Epidermal melanocyte (primary cell): ENCODE data around the gene TRABD.
"Not testable (repeated sequence)": the region's sequence is repeated elsewhere in the genome, so short reads cannot be mapped to it uniquely, and the experiment has no call there.

ENCODE experiments used
- DNase-seq: peaks from one replicate; pipeline ENCODE4 v3.0.0; 2011; ENCODE audit warnings: low spot score; ENCODE audit not compliant: insufficient read length

The TRABD gene

DNA sequence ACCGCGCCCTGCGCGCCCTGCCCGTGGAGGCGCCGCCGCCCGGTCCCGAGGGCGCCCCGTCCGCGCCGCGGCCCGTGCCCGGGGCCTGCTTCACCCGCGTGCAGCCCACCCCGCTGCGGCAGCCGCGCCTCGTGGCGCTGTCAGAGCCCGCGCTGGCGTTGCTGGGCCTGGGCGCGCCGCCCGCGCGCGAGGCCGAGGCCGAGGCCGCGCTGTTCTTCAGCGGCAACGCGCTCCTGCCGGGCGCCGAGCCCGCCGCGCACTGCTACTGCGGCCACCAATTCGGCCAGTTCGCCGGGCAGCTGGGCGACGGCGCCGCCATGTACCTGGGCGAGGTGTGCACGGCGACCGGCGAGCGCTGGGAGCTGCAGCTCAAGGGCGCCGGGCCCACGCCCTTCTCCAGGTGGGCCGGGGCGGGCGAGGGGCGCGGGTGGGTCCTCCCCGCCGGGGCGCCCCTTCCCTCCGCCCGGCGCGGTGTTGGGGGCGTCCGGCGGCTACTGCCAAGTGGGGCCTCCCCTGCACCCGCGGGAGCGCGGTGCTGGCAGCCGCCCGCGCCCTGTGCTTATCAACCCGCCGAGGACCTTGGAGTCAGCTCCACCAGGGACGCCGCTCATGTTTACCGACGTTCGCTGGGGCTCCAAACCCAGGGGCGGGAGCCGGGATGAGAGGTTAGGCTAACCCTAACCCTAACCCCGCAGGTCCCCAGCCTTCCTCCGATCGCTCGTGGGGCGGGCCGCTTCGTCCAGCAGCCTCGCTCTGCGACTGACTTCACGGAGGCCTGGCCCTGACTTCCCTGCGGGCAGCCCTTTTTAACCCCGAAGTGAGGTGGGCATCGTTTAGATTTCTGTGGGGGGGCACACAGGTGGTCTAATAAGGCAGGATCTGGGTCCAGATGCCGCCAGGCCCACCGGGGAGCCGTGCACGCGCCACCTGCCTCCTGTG lies 15.7 kb downstream of the TRABD start:
- DNase-seq: peak; percentile 55

GRCh38 chr22:50202130-50202666 lies 16.5 kb downstream of the TRABD start:
- DNase-seq: no peak

DNA sequence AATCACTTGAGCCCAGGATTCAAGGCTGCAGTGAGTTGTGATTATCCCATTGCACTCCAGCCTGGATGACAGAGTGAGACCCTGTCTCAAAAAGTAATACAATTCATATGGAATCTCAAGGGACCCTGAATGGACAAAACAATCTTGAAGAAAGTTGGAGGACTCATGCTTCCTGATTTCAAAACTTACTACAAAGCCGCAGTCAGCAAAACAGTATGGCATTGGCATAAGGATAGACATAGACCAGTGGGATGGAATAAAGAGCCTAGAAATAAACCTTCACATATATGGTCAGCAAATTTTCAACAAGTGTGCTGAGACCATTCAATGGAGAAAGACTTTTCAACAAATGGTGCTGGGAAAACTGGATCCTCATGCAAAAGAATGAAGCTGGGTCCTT lies 17.6 kb downstream of the TRABD start:
- no peak for DNase-seq

- DNase-seq: no peak
These were observed 18.9 kb downstream of the TRABD start for GRCh38 chr22:50204571-50204970.

DNA sequence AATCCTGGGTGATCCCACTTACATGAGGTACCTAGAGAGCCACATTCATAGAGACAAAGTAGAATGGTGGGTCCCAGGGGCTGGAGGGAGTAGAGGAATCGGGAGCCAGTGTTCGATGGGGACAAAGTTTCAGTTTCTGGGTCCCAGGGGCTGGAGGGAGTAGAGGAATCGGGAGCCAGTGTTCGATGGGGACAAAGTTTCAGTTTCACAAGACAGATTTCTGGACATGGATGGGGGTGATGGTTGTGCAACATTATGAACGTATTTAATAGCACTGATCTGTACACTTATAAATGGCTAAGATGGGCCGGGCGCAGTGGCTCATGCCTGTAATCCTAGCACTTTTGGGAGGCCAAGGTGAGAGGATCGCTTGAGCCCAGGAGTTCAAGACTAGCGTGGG lies 19.3 kb downstream of the TRABD start:
- DNase-seq: not testable (repeated sequence)

GRCh38 chr22:50205781-50206569 lies 20.3 kb downstream of the TRABD start:
- DNase-seq: no peak

DNA sequence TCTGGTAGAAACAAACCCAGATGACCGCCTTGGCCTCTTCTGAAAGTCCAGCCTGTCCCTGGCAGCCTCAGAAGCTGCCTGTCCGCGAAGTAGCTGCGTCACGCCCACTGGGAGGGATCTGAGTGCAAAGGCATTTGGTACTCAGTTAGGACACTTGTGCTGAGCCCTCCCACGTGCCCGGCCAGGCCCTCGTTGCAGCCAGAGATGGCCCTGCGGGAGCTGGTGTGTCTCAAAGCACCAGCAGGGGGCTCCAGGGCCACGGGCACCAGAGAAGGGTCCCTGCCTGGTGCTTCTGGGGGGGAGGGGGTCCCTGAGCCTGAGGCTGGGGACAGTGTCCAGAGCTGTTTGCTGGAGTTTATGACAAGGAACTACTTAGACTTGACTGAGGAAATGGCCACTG lies 20.9 kb downstream of the TRABD start:
- no peak for DNase-seq

DNA sequence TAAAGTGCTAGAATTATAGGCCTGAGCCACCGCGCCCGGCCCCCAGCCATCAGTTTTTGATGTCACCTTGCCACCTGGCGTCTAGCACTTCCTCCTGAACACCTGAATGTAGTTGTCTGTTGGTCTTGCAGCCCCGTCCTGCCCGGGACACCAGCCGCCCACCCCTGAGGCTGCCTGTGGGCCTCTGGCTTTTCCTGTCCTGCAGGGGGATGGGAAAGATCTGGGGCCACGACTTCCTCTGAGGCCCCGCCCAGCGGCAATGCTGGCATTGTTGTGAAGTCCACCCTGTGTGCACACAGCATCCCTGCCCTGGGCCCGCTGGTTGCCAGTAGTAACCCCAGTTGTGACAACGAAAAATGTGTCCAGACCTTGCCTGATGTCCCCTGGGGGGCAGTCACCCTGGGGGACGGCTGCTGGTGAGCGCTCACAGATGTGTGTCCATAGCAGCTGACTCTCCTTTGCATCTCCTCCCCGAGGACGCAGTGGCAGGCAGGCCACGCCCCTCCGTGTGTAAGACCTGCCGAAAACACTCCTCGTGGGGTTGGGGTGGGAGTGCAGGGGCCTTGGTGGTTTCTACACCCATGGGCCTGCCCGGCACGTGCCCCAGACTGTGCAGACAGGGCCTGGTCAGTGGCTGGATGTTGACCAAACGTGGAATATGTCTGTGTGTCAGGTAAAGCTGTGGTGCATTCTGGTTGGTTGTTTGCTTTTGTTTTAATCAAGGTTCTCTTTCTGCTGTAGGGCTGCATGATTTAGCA lies 21.8 kb downstream of the TRABD start:
- no peak for DNase-seq

GRCh38 chr22:50208430-50208938 lies 22.8 kb downstream of the TRABD start:
- no peak for DNase-seq

DNA sequence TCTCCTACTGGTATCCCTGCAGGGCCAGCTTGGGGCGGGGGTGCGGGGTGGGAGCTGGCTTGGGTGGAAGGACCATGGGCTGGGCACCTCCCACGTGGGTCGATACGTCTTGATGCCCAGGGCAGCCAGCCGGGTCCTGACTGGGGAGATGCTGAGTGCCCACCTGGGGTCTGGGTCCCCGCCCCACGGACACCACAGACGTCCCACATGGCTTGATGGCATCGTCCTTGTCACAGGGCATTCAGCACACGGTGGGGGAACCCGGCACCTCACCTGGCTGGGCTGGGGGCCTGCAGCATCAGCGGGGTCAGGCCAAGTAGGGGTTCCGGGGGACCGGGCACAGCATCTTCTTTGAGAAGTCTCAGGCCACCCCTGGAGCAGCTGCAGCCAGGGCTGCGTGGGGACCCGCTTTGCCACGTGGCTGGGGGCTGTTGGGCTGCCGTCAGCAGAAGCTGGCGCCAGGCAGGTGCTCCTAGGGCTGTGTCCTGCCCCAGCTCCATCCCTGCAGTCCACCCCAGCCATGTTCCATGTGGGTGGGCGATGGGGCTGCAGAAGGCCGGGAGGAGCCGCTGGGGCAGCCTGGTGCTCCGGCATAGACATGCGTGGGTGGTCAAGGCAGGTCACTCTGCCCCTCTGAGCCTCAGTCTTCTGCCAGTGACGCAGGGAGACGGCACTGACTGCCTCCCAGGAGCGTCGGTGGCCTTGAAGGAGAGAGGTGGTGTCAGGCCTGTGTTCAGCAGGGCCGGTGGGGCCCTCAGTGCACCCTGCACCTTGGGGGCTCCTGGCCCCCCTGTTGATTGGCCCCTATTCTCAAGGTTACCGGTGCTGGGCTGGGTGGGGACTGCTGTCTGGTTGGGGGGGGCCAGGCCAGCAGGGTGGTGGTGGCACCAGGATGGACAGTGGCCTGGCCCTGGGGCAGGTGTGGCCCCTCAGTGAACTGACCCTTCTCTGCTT lies 23.5 kb downstream of the TRABD start:
- DNase-seq: no peak

DNA sequence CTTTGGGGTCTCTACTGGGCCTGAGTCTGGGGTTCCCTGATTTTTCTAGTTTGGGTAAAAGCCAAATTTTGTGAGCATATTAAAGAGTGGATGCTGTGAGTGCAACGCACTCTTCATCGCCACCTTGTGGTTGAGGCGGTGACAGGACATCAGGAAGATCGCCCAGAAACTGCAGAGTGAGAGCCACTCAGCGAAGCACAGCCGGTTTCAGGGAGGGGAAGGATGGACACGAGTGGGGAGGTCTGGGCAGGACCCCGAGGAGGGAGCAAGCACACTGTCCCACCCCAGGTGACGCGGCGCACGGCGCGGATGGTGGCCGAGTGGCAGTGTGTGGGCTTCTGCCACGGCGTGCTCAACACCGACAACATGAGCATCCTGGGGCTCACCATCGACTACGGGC lies 24.2 kb downstream of the TRABD start:
- DNase-seq: peak; percentile 88

- no peak for DNase-seq
These were observed 24.8 kb downstream of the TRABD start for GRCh38 chr22:50210378-50211139.

GRCh38 chr22:50211147-50211546 lies 25.4 kb downstream of the TRABD start:
- no peak for DNase-seq

DNA sequence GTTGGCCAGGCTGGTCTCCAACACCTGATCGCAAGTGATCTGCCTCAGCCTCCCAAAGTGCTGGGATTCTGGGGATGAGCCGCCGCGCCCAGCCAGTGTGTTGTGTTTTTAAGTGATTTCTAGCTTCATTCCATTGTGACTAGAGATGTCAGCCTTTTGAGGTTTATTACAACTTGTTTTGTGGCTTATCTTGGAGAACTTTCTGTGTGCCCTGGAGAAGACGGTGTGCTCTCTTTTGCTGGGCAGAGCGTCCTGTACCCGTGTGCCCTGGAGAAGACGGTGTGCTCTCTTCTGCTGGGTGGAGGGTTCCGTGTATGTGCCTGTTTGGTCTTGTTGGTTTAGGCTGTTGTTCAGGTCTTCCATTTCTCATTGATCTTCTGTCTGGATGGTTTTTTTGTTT lies 27.6 kb downstream of the TRABD start:
- no peak for DNase-seq

- no peak for DNase-seq
These were observed 29.8 kb downstream of the TRABD start for GRCh38 chr22:50215297-50216054.

DNA sequence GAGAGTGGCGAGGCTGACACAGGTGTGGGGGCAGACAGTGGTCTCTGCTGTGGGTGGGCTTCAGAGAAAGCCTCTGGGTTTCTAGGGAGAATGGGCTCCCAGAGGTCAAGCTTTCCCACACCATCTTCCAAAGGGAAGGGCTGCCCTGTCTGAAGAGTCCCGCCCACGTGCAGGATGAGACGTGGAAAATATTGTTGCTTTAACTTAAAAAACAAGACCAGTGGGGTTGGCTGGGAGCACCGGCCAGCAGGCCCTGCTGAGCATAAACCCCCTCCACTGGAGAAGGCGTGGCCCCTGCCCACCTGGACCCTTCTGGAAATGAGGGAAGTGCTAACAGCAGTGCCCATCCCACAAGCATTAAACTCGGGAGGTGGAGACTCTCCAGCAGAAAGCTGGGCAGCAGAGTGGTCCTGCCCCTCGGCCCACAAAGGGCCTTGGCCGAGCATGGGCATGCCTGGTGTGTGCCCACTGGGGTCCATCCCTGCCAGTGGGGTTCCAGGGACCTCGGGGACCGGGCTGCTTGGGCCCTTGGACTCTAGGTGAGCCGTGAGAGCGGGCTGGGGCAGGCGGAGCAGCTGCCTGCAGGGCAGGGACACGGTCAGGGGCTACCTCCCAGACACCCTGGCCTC lies 30.5 kb downstream of the TRABD start:
- no peak for DNase-seq

DNA sequence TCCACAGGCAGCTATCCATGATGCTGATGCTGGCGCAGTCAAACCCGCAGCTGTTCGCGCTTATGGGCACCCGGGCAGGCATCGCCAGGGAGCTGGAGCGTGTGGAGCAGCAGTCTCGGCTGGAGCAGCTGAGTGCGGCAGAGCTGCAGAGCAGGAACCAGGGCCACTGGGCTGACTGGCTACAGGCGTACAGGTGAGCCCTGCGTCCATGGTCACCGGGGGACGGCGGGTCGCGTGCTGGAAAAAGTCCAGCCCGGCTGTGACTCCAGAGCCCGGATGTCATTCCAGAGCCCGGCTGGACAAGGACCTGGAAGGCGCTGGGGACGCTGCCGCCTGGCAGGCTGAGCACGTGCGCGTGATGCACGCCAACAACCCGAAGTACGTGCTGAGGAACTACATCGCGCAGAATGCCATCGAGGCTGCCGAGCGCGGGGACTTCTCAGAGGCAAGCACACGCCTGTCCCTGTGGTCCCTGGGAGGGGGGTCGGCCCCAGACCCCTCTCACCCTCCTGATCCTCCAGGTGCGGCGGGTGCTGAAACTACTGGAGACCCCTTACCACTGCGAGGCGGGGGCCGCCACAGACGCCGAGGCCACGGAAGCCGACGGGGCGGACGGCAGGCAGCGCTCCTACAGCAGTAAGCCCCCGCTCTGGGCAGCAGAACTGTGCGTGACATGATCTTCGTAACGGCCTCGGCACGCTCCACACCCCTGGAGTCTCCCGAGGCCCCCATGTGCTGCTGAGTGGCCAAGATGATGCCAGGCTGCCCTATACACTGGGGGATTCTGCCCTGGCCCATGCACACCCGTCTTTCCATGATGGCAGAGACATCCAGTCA lies 31.2 kb downstream of the TRABD start:
- no peak for DNase-seq
